ENCODE data around the gene CHKA. TPM values are rescaled to one million over a fixed set of nuclear protein-coding genes. Genes with fewer than 3 reads are reported as not detected.

CHKA gene
- total RNA-seq, 1 experiment from 2014 or later, result 136 TPM

GRCh38 chr11:68076371-68077042 is 44.7 kb downstream of the CHKA start:
- CTCF ChIA-PET, result no interaction called here
- H3K36me3 ChIP-seq (ENCODE audit: control insufficient read depth, insufficient read depth, low read length), result peaks cover 9% of the 10 kb centered on the region

GRCh38 chr11:68074584-68075352 is 46.4 kb downstream of the CHKA start:
- Histone ChIP-seq H3K9me3 (ENCODE audit: control insufficient read depth, insufficient read depth, low read depth, low read length) (no peaks in the 10 kb centered on the region), H3K27ac (ENCODE audit: low read length) (no peak overlapping the region), H3K4me1 (ENCODE audit: control insufficient read depth, insufficient read depth, low read length) (no peaks in the 10 kb centered on the region), H3K4me3 (ENCODE audit: low read depth in 2 of 2, low read length in 2 of 2) (no peak overlapping the region), H3K36me3 (ENCODE audit: control insufficient read depth, insufficient read depth, low read length) (peaks cover 22% of the 10 kb centered on the region), H3K27me3 (ENCODE audit: control insufficient read depth, insufficient read depth, low read length) (no peaks in the 10 kb centered on the region)
- ATAC-seq (no peak), DNase-seq (ENCODE audit: low read depth, low spot score) (no peak)
- POLR2A ChIA-PET, result no interaction called here
- CTCF ChIA-PET, result no interaction called here
- intact Hi-C loops (cut with micrococcal nuclease; ENCODE audit: unreplicated experiment) (no loop called here), in situ Hi-C loops (cut with HindIII; ENCODE audit: low pct_unique_long_range_greater_than_20kb, low sequenced_read_pairs) (no loop called here)
- BruUV-seq (replicated peaks), result no TSS peak
- TF ChIP-seq TCF7L2 (IDR thresholded peaks at IDR 0.05; ENCODE audit: low read depth, low read length) (no peak), CTCF (IDR thresholded peaks at IDR 0.05) (no peak), SIN3A (IDR thresholded peaks at IDR 0.05; ENCODE audit: borderline replicate concordance, insufficient read depth, low read depth, low read length) (no peak), REST (IDR thresholded peaks at IDR 0.05; ENCODE audit: insufficient read depth in 1 of 2, low read depth in 2 of 2, low read length in 1 of 2) (no peak)

More at GRCh38 chr11:68076371-68077042, 44.7 kb downstream of the CHKA start:
- no peaks in the 10 kb centered on the region for H3K9me3 ChIP-seq (ENCODE audit: control insufficient read depth, insufficient read depth, low read depth, low read length)
- POLR2A ChIA-PET, result no interaction called here
- TF ChIP-seq POLR2AphosphoS5 (IDR thresholded peaks at IDR 0.05; ENCODE audit: low read depth, low read length), result no peak
- TF ChIP-seq TCF7L2 (IDR thresholded peaks at IDR 0.05; ENCODE audit: low read depth, low read length), result no peak
- TF ChIP-seq CTCF (IDR thresholded peaks at IDR 0.05), result no peak
- no peak for TF ChIP-seq SIN3A (IDR thresholded peaks at IDR 0.05; ENCODE audit: borderline replicate concordance, insufficient read depth, low read depth, low read length)
- TF ChIP-seq REST (IDR thresholded peaks at IDR 0.05; ENCODE audit: insufficient read depth in 1 of 2, low read depth in 2 of 2, low read length in 1 of 2), result no peak
- in situ Hi-C loops (cut with HindIII; ENCODE audit: low pct_unique_long_range_greater_than_20kb, low sequenced_read_pairs), result no loop called here
- no peak for DNase-seq (ENCODE audit: low read depth, low spot score)
- no peak overlapping the region for H3K4me3 ChIP-seq (ENCODE audit: low read depth in 2 of 2, low read length in 2 of 2)
- BruUV-seq (replicated peaks), result no TSS peak
- H3K4me1 ChIP-seq (ENCODE audit: control insufficient read depth, insufficient read depth, low read length), result no peaks in the 10 kb centered on the region
- H3K27me3 ChIP-seq (ENCODE audit: control insufficient read depth, insufficient read depth, low read length), result no peaks in the 10 kb centered on the region
- intact Hi-C loops (cut with micrococcal nuclease; ENCODE audit: unreplicated experiment), result no loop called here
- H3K27ac ChIP-seq (ENCODE audit: low read length), result no peak overlapping the region
- no peak for ATAC-seq

Measured in Panc1 (cell line).